Measurements from ENCODE around the gene ESR2.
A peak's percentile ranks its signal among the peaks of the same experiment; 100 is the strongest.
"Not testable (repeated sequence)": the region's sequence is repeated elsewhere in the genome, so short reads cannot be mapped to it uniquely, and the experiment has no call there.

Gene ESR2

GRCh38 chr14:64293976-64294671, at the start of gene ESR2:
TSS of gene ESR2 (minus strand) at chr14:64294371. CDS start at chr14:64282985, 11,386 bp downstream.
- DNase-seq: peak in 1 of 2 experiments; percentile 46

GRCh38 chr14:64340560-64341196, 46.5 kb upstream of the ESR2 start:
- no peak for DNase-seq

GRCh38 chr14:64338616-64339316, 44.6 kb upstream of the ESR2 start:
- peak; percentile 98 to 99 for DNase-seq

GRCh38 chr14:64337888-64338615, 43.9 kb upstream of the ESR2 start:
- DNase-seq: peak; percentile 79 to 89

- no peak for DNase-seq
Measured at GRCh38 chr14:64329149-64329548, 35.0 kb upstream of the ESR2 start.

GRCh38 chr14:64326502-64326901, 32.3 kb upstream of the ESR2 start:
- no peak for DNase-seq

- no peak for DNase-seq
Measured at GRCh38 chr14:64324895-64325294, 30.7 kb upstream of the ESR2 start.

GRCh38 chr14:64324461-64324860, 30.3 kb upstream of the ESR2 start:
- DNase-seq: no peak

GRCh38 chr14:64320362-64320761, 26.2 kb upstream of the ESR2 start:
- not testable (repeated sequence) for DNase-seq

GRCh38 chr14:64318695-64319094, 24.5 kb upstream of the ESR2 start:
- not testable (repeated sequence) for DNase-seq

- peak; percentile 76 to 87 for DNase-seq
Measured at GRCh38 chr14:64303471-64303917, 9.3 kb upstream of the ESR2 start.

- no peak for DNase-seq
Measured at GRCh38 chr14:64298773-64299172, 4.6 kb upstream of the ESR2 start.

- no peak for DNase-seq
Measured at GRCh38 chr14:64296561-64296960, 2.4 kb upstream of the ESR2 start.

- peak; percentile 46 to 89 for DNase-seq
Measured at GRCh38 chr14:64294672-64295413, 672 bp upstream of the ESR2 start.

- DNase-seq: no peak
Measured at GRCh38 chr14:64292197-64292596, 2.0 kb downstream of the ESR2 start.

- no peak for DNase-seq
Measured at GRCh38 chr14:64289571-64289970, 4.6 kb downstream of the ESR2 start.

GRCh38 chr14:64281805-64282204, 12.4 kb downstream of the ESR2 start:
- no peak for DNase-seq

GRCh38 chr14:64279704-64280668, 14.2 kb downstream of the ESR2 start:
- no peak for DNase-seq

GRCh38 chr14:64278458-64278857, 15.7 kb downstream of the ESR2 start:
- no peak for DNase-seq

GRCh38 chr14:64272019-64272418, 22.2 kb downstream of the ESR2 start:
- no peak for DNase-seq

GRCh38 chr14:64266239-64266638, 27.9 kb downstream of the ESR2 start:
- no peak for DNase-seq
